Skeletal muscle satellite cell (primary cell): ENCODE data around the gene FKRP. TPM values are rescaled to one million over a fixed set of nuclear protein-coding genes. Genes with fewer than 3 reads are reported as not detected.
"Not testable (repeated sequence)": the region's sequence is repeated elsewhere in the genome, so short reads cannot be mapped to it uniquely, and the experiment has no call there.

ENCODE experiments used
- H3K27me3 ChIP-seq: 2 replicates; pipeline ENCODE4 v1.7.0; 2013; ENCODE audit warnings: low read length; ENCODE audit not compliant: control insufficient read depth, insufficient read depth
- H3K36me3 ChIP-seq: 2 replicates; pipeline ENCODE4 v1.7.0; 2013; ENCODE audit warnings: mild to moderate bottlenecking, control low read depth, low read length; ENCODE audit not compliant: insufficient read depth
- H3K4me1 ChIP-seq: 2 replicates; pipeline ENCODE4 v1.7.0; 2013; ENCODE audit warnings: low read length; ENCODE audit not compliant: control insufficient read depth, insufficient read depth
- H3K4me2 ChIP-seq: 2 replicates; pipeline ENCODE4 v1.7.0; 2013; ENCODE audit warnings: mild to moderate bottlenecking, low read length
- H3K4me3 ChIP-seq: 2 replicates; pipeline ENCODE4 v1.7.0; 2013; ENCODE audit warnings: low read length
- H3K9ac ChIP-seq: 2 replicates; pipeline ENCODE4 v1.7.0; 2013; ENCODE audit warnings: mild to moderate bottlenecking, low read depth, low read length, moderate library complexity
- H3K9me3 ChIP-seq: replicated peaks from 2 replicates; pipeline ENCODE4 v1.7.0; 2013; ENCODE audit warnings: mild to moderate bottlenecking, control low read depth, low read length
- total RNA-seq: library from RNA; depleted of rRNA; stranded (reverse); fragments of >200 nt; gene quantifications from 2 replicates; pipeline ENCODE4 v1.2.3, GENCODE V29; 2012; rRNA removed

Gene FKRP
- total RNA-seq: 19.9 and 20.3 TPM in 2 replicates

- peak within 1 kb of the TSS; percentile 98 for H3K4me3 ChIP-seq
- H3K36me3 ChIP-seq: peaks cover 13% of the 10 kb centered on the region
- H3K4me1 ChIP-seq: peaks cover 17% of the 10 kb centered on the region
- H3K9me3 ChIP-seq: no peaks in the 10 kb centered on the region
- peak within 1 kb of the TSS; percentile 91 for H3K4me2 ChIP-seq
- H3K27me3 ChIP-seq: no peaks in the 10 kb centered on the region
- H3K9ac ChIP-seq: peak within 1 kb of the TSS; percentile 99
Measured at GRCh38 chr19:46745521-46746280, at the start of gene FKRP. TSS of gene FKRP (plus strand) at chr19:46746057. CDS start at chr19:46755451, 9,394 bp downstream.

GRCh38 chr19:46696866-46697203, 49.0 kb upstream of the FKRP start:
- no peak overlapping the region for H3K4me3 ChIP-seq
- H3K4me2 ChIP-seq: no peak overlapping the region
- H3K9ac ChIP-seq: no peak overlapping the region
- H3K4me1 ChIP-seq: peaks cover 4% of the 10 kb centered on the region
- peaks cover 71% of the 10 kb centered on the region for H3K36me3 ChIP-seq
- H3K27me3 ChIP-seq: no peaks in the 10 kb centered on the region
- H3K9me3 ChIP-seq: no peaks in the 10 kb centered on the region

GRCh38 chr19:46697204-46697960, 48.5 kb upstream of the FKRP start:
- Histone ChIP-seq H3K36me3 (peaks cover 70% of the 10 kb centered on the region), H3K4me3 (no peak overlapping the region), H3K27me3 (no peaks in the 10 kb centered on the region), H3K9me3 (no peaks in the 10 kb centered on the region), H3K4me1 (peaks cover 4% of the 10 kb centered on the region), H3K9ac (no peak overlapping the region), H3K4me2 (peak overlapping the region; percentile 55)

- Histone ChIP-seq H3K36me3 (peaks cover 67% of the 10 kb centered on the region), H3K4me2 (no peak overlapping the region), H3K4me3 (no peak overlapping the region), H3K4me1 (peaks cover 4% of the 10 kb centered on the region), H3K9ac (no peak overlapping the region), H3K9me3 (no peaks in the 10 kb centered on the region), H3K27me3 (no peaks in the 10 kb centered on the region)
Measured at GRCh38 chr19:46698395-46699321, 47.2 kb upstream of the FKRP start.

- no peak overlapping the region for H3K4me2 ChIP-seq
- no peak overlapping the region for H3K9ac ChIP-seq
- no peaks in the 10 kb centered on the region for H3K9me3 ChIP-seq
- no peak overlapping the region for H3K4me3 ChIP-seq
- H3K27me3 ChIP-seq: no peaks in the 10 kb centered on the region
- peaks cover 64% of the 10 kb centered on the region for H3K36me3 ChIP-seq
- H3K4me1 ChIP-seq: peaks cover 4% of the 10 kb centered on the region
Measured at GRCh38 chr19:46700704-46701103, 45.2 kb upstream of the FKRP start.

GRCh38 chr19:46704379-46705076, 41.3 kb upstream of the FKRP start:
- Histone ChIP-seq H3K4me2 (no peak overlapping the region), H3K36me3 (peaks cover 47% of the 10 kb centered on the region)

GRCh38 chr19:46710687-46711086, 35.2 kb upstream of the FKRP start:
- Histone ChIP-seq H3K9ac (no peak overlapping the region), H3K4me2 (no peak overlapping the region), H3K4me1 (peaks cover 12% of the 10 kb centered on the region), H3K27me3 (no peaks in the 10 kb centered on the region), H3K36me3 (peaks cover 16% of the 10 kb centered on the region), H3K4me3 (no peak overlapping the region), H3K9me3 (no peaks in the 10 kb centered on the region)

More at GRCh38 chr19:46704379-46705076, 41.3 kb upstream of the FKRP start:
- Histone ChIP-seq H3K4me1 (no peaks in the 10 kb centered on the region), H3K27me3 (no peaks in the 10 kb centered on the region), H3K9ac (no peak overlapping the region), H3K9me3 (no peaks in the 10 kb centered on the region), H3K4me3 (no peak overlapping the region)

GRCh38 chr19:46712768-46713338, 33.0 kb upstream of the FKRP start:
- Histone ChIP-seq H3K4me1 (peaks cover 16% of the 10 kb centered on the region), H3K36me3 (peaks cover 16% of the 10 kb centered on the region)
- H3K9ac ChIP-seq, H3K4me3 ChIP-seq, H3K4me2 ChIP-seq, H3K27me3 ChIP-seq, H3K9me3 ChIP-seq: not testable (repeated sequence)

GRCh38 chr19:46713781-46714443, 31.9 kb upstream of the FKRP start:
- no peaks in the 10 kb centered on the region for H3K27me3 ChIP-seq
- H3K4me3 ChIP-seq: peak overlapping the region; percentile 73
- peaks cover 19% of the 10 kb centered on the region for H3K4me1 ChIP-seq
- H3K9ac ChIP-seq: peak overlapping the region; percentile 94
- peak overlapping the region; percentile 100 for H3K4me2 ChIP-seq
- H3K36me3 ChIP-seq: peaks cover 11% of the 10 kb centered on the region
- H3K9me3 ChIP-seq: no peaks in the 10 kb centered on the region

- Histone ChIP-seq H3K4me1 (peaks cover 19% of the 10 kb centered on the region), H3K9me3 (no peaks in the 10 kb centered on the region), H3K27me3 (no peaks in the 10 kb centered on the region), H3K4me2 (peak overlapping the region; percentile 100), H3K4me3 (peak overlapping the region; percentile 73), H3K9ac (peak overlapping the region; percentile 94), H3K36me3 (peaks cover 16% of the 10 kb centered on the region)
Measured at GRCh38 chr19:46714444-46715106, 31.3 kb upstream of the FKRP start.
